Endothelial cell of umbilical vein (primary cell): ENCODE data around the gene NCAN. TPM values are rescaled to one million over a fixed set of nuclear protein-coding genes. Genes with fewer than 3 reads are reported as not detected.

Experiments
- BruUV-seq: library from RNA; stranded (reverse); fragments of 400-500 nt; replicated peaks from 2 replicates; lab custom pipeline; 2021; lab: Mats Ljungman, UMichigan
- CTCF ChIA-PET: fragments of 300-600, 350-600 bp; sonication (Branson Sonifier 250); formaldehyde crosslinking; loops from one replicate; lab custom pipeline; 2021; ENCODE audit warnings: antibody characterized with exemption, inconsistent platforms; lab: Charles Lee
- POLR2A ChIA-PET: fragments of 300-600, 350-600 bp; sonication (Branson Sonifier 250); formaldehyde crosslinking; loops from one replicate; lab custom pipeline; 2021; ENCODE audit warnings: antibody characterized with exemption, inconsistent platforms; lab: Charles Lee
- DNase-seq: peaks from one replicate; pipeline ENCODE4 v3.0.0-alpha.2; 2011; ENCODE audit warnings: low read depth, low spot score
- FAIRE-seq: peaks from 2 replicates; lab custom pipeline; 2011; peaks lifted over from hg19 to GRCh38; lab: Jason Lieb, UNC
- H2AFZ ChIP-seq: 2 replicates; pipeline ENCODE4 v1.6.0; 2012; ENCODE audit warnings: low read depth, low read length, control low read depth, inconsistent platforms
- H3K27ac ChIP-seq: 2 replicates; pipeline ENCODE4 v1.5.1; 2011; ENCODE audit warnings: low read depth, mild to moderate bottlenecking, control low read depth, low read length, moderate library complexity; ENCODE audit not compliant: insufficient read depth
- H3K27me3 ChIP-seq, 2 experiments: 2 replicates each; pipeline versions ENCODE4 v1.6.0 to v1.6.1; 2011; ENCODE audit warnings: low read length in 2 of 2, mixed read lengths in 1 of 2; ENCODE audit not compliant: control insufficient read depth in 2 of 2, insufficient read depth in 2 of 2
- H3K36me3 ChIP-seq, 2 experiments: 2 replicates in 1 of 2; 3 replicates in 1 of 2; pipeline ENCODE4 v1.5.1; 2011; ENCODE audit warnings: low read length in 2 of 2, mild to moderate bottlenecking in 1 of 2, moderate library complexity in 1 of 2; ENCODE audit not compliant: control insufficient read depth in 2 of 2, insufficient read depth in 2 of 2; ENCODE audit errors: extremely low read depth in 1 of 2
- H3K4me1 ChIP-seq: 3 replicates; pipeline ENCODE4 v1.5.1; 2011; ENCODE audit warnings: mild to moderate bottlenecking, low read length; ENCODE audit not compliant: control insufficient read depth, insufficient read depth; ENCODE audit errors: extremely low read depth
- H3K4me2 ChIP-seq: 2 replicates; pipeline ENCODE4 v1.6.1; 2011; ENCODE audit warnings: low read length, control low read depth, mixed read lengths; ENCODE audit not compliant: insufficient read depth
- H3K4me3 ChIP-seq, 3 experiments: fragments of 200-600 bp in 1 of 3; sonication (generic), shearing (Covaris generic) in 1 of 3; replicated peaks in 1 of 3; 2 replicates each; pipeline ENCODE4 v1.5.1; 2011 to 2016; ENCODE audit warnings: control low read depth in 3 of 3, low read length in 3 of 3, mild to moderate bottlenecking in 2 of 3, inconsistent platforms in 1 of 3, low read depth in 1 of 3, moderate library complexity in 1 of 3; ENCODE audit not compliant: insufficient read depth in 1 of 3
- H3K79me2 ChIP-seq: 2 replicates; pipeline ENCODE4 v1.6.0; 2012; ENCODE audit warnings: low read length, inconsistent platforms; ENCODE audit not compliant: control insufficient read depth, insufficient read depth
- H3K9ac ChIP-seq: replicated peaks from 2 replicates; pipeline ENCODE3; 2011; ENCODE audit warnings: low read length, control low read depth; ENCODE audit not compliant: insufficient read depth; ENCODE audit errors: extremely low read depth
- H3K9me1 ChIP-seq: replicated peaks from 3 replicates; pipeline ENCODE4 v1.6.0; 2011; ENCODE audit warnings: mild to moderate bottlenecking, low read length; ENCODE audit not compliant: control insufficient read depth, insufficient read depth; ENCODE audit errors: extremely low read depth
- H3K9me3 ChIP-seq: replicated peaks from 2 replicates; pipeline ENCODE4 v1.5.1; 2012; ENCODE audit warnings: low read length, inconsistent platforms; ENCODE audit not compliant: control insufficient read depth, insufficient read depth
- H4K20me1 ChIP-seq: replicated peaks from 2 replicates; pipeline ENCODE3; 2011; ENCODE audit warnings: mild to moderate bottlenecking, low read length; ENCODE audit not compliant: control insufficient read depth, insufficient read depth; ENCODE audit errors: extremely low read depth
- CTCF ChIP-seq, 2 donors: IDR thresholded peaks; 1 replicate in 1 of 2; 2 replicates in 1 of 2; pipeline ENCODE4 v1.5.1; 2011; ENCODE audit warnings: low read length in 2 of 2, mild to moderate bottlenecking in 2 of 2, moderate library complexity in 2 of 2, control low read depth in 1 of 2, inconsistent platforms in 1 of 2, low read depth in 1 of 2; ENCODE audit not compliant: insufficient read depth in 1 of 2; ENCODE audit errors: extremely low read depth in 1 of 2
- dilution Hi-C: fragments of 300-500 bp; cut with MboI; formaldehyde crosslinking; loops from one replicate; pipeline ENCODE4 v1.15.0; 2019; ENCODE audit warnings: low sequenced_read_pairs; ENCODE audit not compliant: extremely low pct_ligation_motif_present
- intact Hi-C: fragments of 100-400 bp; cut with micrococcal nuclease; formaldehyde crosslinking; loops from one replicate; pipeline ENCODE4 v1.10.0; 2022
- polyA plus RNA-seq, 4 experiments: library from polyadenylated mRNA; depleted of rRNA in 3 of 4; stranded (reverse) in 3 of 4; unstranded in 1 of 4; fragments of >200 nt; gene quantifications; 2 replicates each; pipeline versions ENCODE4 v1.2.1 to v1.2.3, GENCODE V29; 2011 to 2012; ENCODE audit warnings: missing spikeins in 1 of 4
- total RNA-seq: library from RNA; stranded (reverse); gene quantifications from 2 replicates; pipeline ENCODE4 v1.2.3, GENCODE V29; 2021
- TF ChIP-seq, protein P1 (sequence below): IDR thresholded peaks from 2 replicates; pipeline ENCODE4 v1.6.1; 2011; ENCODE audit not compliant: insufficient read depth, insufficient read length

The NCAN gene
- total and polyA plus RNA-seq, 2 donors (not counting 3 experiments of a cell fraction or from before 2014, with no cell fraction given) = not detected

GRCh38 chr19:19269952-19270694, 58.4 kb downstream of the NCAN start:
- BruUV-seq = no TSS peak
- no peak overlapping the region for H3K27ac ChIP-seq
- H3K9me1 ChIP-seq = no peaks in the 10 kb centered on the region
- dilution Hi-C loops = no loop called here
- H3K27me3 ChIP-seq = peaks cover 7 to 8% of the 10 kb centered on the region in 2 experiments
- H3K79me2 ChIP-seq = no peaks in the 10 kb centered on the region
- no peak for TF ChIP-seq CTCF (IDR thresholded peaks at IDR 0.05; ENCODE audit: extremely low read depth in 1 of 2, insufficient read depth in 1 of 2, low read depth in 1 of 2, low read length in 2 of 2)
- TF ChIP-seq, protein P1, sequence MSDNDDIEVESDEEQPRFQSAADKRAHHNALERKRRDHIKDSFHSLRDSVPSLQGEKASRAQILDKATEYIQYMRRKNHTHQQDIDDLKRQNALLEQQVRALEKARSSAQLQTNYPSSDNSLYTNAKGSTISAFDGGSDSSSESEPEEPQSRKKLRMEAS = no peak
- DNase-seq (no peak), FAIRE-seq (no peak)
- CTCF ChIA-PET = no interaction called here
- H3K9ac ChIP-seq = no peak overlapping the region
- no peaks in the 10 kb centered on the region for H3K4me1 ChIP-seq
- no peak overlapping the region for H3K4me2 ChIP-seq
- H3K9me3 ChIP-seq = no peaks in the 10 kb centered on the region
- H4K20me1 ChIP-seq = no peaks in the 10 kb centered on the region
- no peak overlapping the region for H3K4me3 ChIP-seq
- intact Hi-C loops = no loop called here
- H2AFZ ChIP-seq = no peak overlapping the region
- no peaks in the 10 kb centered on the region for H3K36me3 ChIP-seq
- POLR2A ChIA-PET = no interaction called here
